MCF 10A (cell line): ENCODE results near the gene GPSM1. TPM values are rescaled to one million over a fixed set of nuclear protein-coding genes. Genes with fewer than 3 reads are reported as not detected.

Source experiments
- BruUV-seq: library from RNA; stranded (reverse); fragments of 400-500 nt; replicated peaks from 2 replicates; lab custom pipeline; 2021; lab: Mats Ljungman, UMichigan
- CTCF ChIA-PET: fragments of 300-600 bp; sonication (Branson Sonifier 250); formaldehyde crosslinking; extraction: SDS; loops from one replicate; lab custom pipeline; 2021; ENCODE audit warnings: antibody characterized with exemption, inconsistent platforms; lab: Yijun Ruan, JAX
- POLR2A ChIA-PET: fragments of 300-600, 350-650 bp; sonication (Branson Sonifier 250); formaldehyde crosslinking; extraction: SDS; loops from one replicate; lab custom pipeline; 2020; ENCODE audit warnings: antibody characterized with exemption, inconsistent platforms; lab: Yijun Ruan, JAX
- DNase-seq: peaks from one replicate; pipeline ENCODE4 v3.0.0-alpha.2; 2018; ENCODE audit not compliant: unreplicated experiment
- H3K27ac Mint-ChIP-seq: one replicate; pipeline ENCODE4 v1.8.0; 2022; ENCODE audit warnings: mild to moderate bottlenecking, low read depth, mixed read lengths; ENCODE audit not compliant: unreplicated experiment
- H3K27me3 Mint-ChIP-seq: one replicate; pipeline ENCODE4 v1.8.0; 2022; ENCODE audit warnings: mixed read lengths; ENCODE audit not compliant: insufficient read depth, unreplicated experiment
- H3K36me3 Mint-ChIP-seq: one replicate; pipeline ENCODE4 v1.8.0; 2022; ENCODE audit warnings: mild to moderate bottlenecking, moderate library complexity, mixed read lengths; ENCODE audit not compliant: insufficient read depth, unreplicated experiment
- H3K4me1 Mint-ChIP-seq: one replicate; pipeline ENCODE4 v1.8.0; 2022; ENCODE audit warnings: mixed read lengths; ENCODE audit not compliant: insufficient read depth, unreplicated experiment
- H3K4me3 Mint-ChIP-seq: one replicate; pipeline ENCODE4 v1.8.0; 2022; ENCODE audit warnings: mild to moderate bottlenecking, moderate library complexity, mixed read lengths; ENCODE audit not compliant: unreplicated experiment
- H3K9me3 Mint-ChIP-seq: one replicate; pipeline ENCODE4 v1.8.0; 2022; ENCODE audit warnings: mixed read lengths; ENCODE audit not compliant: unreplicated experiment
- intact Hi-C: fragments of 100-400 bp; cut with micrococcal nuclease; formaldehyde crosslinking; loops from 2 replicates; pipeline ENCODE4 v1.14.1; 2022
- total RNA-seq: library from RNA; stranded (reverse); gene quantifications from 2 replicates; pipeline ENCODE4 v1.2.3, GENCODE V29; 2022
- TF ChIP-seq, protein P1 (sequence below): fragments of 200-600 bp; IDR thresholded peaks from one replicate; pipeline ENCODE4 v1.8.0; 2022; ENCODE audit warnings: antibody characterized with exemption, mild to moderate bottlenecking; ENCODE audit not compliant: unreplicated experiment

The GPSM1 gene
- total RNA-seq, 1 experiment from 2014 or later, result 15.5 TPM

DNA sequence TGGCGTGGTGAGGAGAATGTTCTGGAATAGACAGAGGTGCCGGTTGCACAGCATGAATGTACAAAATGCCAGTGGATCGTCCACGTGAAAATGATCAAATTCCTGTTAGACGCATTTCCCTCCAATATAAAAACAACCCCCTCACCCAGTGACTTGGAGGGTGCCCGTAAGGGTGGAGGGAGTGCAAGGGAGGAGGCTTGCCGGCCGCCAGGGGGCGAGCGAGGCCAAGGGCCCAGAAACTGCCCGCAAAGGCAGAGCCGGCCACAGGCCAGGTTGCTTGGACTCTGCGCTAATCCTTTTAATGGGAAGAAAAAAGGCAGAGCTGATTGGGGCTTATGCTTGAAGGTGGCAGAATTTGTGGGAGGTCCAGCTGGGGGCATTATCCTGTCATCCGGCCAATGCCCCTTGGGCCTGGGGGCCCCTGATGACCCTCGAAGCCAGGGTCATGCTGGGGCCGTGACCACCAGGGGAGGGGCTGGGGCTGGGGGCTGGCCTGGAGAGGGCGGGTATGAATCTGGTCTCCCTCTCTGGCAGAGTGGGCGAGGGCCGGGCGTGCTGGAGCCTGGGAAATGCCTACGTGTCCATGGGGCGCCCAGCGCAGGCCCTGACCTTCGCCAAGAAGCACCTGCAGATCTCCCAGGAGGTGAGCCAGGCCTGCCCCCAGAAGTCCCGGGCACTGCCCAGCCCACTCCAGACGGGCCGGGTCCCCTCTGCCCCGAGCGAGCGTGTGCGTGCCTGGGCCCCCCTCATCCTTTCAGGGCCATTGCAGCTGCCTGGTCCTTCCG, 12.0 kb downstream of the GPSM1 start:
- no peaks in the 10 kb centered on the region for H3K27me3 Mint-ChIP-seq
- CTCF ChIA-PET, result interaction anchor here (0.6 to 1.1 kb wide), 7 partner anchors 14 to 342 kb away, joined by 3 to 4 read pairs (median 3); no protein-coding TSS in a partner anchor
- TF ChIP-seq, protein P1, sequence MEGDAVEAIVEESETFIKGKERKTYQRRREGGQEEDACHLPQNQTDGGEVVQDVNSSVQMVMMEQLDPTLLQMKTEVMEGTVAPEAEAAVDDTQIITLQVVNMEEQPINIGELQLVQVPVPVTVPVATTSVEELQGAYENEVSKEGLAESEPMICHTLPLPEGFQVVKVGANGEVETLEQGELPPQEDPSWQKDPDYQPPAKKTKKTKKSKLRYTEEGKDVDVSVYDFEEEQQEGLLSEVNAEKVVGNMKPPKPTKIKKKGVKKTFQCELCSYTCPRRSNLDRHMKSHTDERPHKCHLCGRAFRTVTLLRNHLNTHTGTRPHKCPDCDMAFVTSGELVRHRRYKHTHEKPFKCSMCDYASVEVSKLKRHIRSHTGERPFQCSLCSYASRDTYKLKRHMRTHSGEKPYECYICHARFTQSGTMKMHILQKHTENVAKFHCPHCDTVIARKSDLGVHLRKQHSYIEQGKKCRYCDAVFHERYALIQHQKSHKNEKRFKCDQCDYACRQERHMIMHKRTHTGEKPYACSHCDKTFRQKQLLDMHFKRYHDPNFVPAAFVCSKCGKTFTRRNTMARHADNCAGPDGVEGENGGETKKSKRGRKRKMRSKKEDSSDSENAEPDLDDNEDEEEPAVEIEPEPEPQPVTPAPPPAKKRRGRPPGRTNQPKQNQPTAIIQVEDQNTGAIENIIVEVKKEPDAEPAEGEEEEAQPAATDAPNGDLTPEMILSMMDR, result peak; percentile 93
- peak; percentile 73 for DNase-seq
- H3K36me3 Mint-ChIP-seq, result peaks cover 6% of the 10 kb centered on the region
- intact Hi-C loops, result loop anchor here (1.0 to 5.0 kb wide), 3 partner anchors 24 to 303 kb away; partner anchors contain the start of genes DNLZ and SNAPC4
- H3K4me1 Mint-ChIP-seq, result no peaks in the 10 kb centered on the region
- POLR2A ChIA-PET, result no interaction called here
- no peak overlapping the region for H3K4me3 Mint-ChIP-seq
- H3K9me3 Mint-ChIP-seq, result no peaks in the 10 kb centered on the region
- H3K27ac Mint-ChIP-seq, result no peak overlapping the region
- BruUV-seq, result no TSS peak

DNA sequence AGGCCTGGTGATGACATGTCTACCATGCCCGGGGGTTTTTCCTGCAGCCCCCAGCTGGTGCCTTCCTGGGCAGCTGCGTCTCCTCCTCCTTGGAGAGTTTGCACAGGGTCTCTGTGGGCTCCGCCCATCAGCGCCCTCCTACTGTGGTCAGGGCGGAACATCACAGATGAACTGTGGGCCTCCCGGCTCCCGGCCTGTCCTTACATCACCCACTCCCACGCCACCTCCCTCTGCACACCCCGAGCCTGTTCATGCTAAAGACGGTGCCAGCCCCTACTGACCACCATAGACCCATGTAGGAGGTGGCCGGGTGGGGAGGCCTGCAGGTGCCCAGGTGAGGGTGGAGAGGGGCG, 12.6 kb downstream of the GPSM1 start:
- intact Hi-C loops, result loop anchor here (1.0 to 5.0 kb wide), 3 partner anchors 23 to 302 kb away; partner anchors contain the start of genes DNLZ and SNAPC4
- TF ChIP-seq, protein P1, result no peak
- BruUV-seq, result no TSS peak
- CTCF ChIA-PET, result interaction anchor here (0.6 to 1.1 kb wide), 8 partner anchors 14 to 342 kb away, joined by 3 to 4 read pairs (median 3); no protein-coding TSS in a partner anchor
- POLR2A ChIA-PET, result no interaction called here
- Mint-ChIP-seq H3K9me3 (no peaks in the 10 kb centered on the region), H3K36me3 (peaks cover 6% of the 10 kb centered on the region), H3K27ac (no peak overlapping the region), H3K27me3 (no peaks in the 10 kb centered on the region), H3K4me1 (no peaks in the 10 kb centered on the region), H3K4me3 (no peak overlapping the region)
- DNase-seq, result no peak

DNA sequence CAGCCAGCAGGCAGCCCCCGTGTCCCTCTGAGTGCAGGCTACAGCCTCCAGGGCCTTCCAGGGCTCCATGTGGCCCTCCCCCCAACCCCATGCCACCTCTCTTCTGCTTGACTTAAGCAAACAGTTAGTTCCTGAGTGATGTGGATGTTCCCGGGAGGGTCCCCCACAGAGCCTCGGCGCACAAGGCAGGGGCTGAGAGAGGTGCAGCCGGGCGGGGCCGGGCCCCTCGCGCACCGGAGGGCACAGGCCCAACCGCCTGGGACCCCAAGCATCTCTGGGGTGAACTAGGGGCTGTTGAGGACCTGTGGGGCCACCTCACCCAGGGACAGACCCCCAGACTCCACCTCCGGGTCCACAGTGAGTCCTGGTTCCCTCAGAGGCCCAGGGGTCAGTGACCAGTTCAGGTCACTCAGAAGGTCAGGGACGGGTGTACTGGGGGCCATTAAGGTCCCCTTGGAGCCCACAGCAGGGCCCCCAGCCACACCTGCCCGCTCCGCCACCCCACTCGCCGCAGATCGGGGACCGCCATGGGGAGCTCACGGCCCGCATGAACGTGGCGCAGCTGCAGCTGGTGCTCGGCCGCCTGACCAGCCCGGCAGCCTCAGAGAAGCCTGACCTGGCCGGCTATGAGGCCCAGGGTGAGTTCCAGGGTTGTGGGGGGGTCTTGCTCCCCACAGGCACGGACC, 13.2 kb downstream of the GPSM1 start:
- CTCF ChIA-PET, result interaction anchor here (0.6 to 1.1 kb wide), 5 partner anchors 15 to 144 kb away, joined by 3 to 4 read pairs (median 3); no protein-coding TSS in a partner anchor
- intact Hi-C loops, result no loop called here
- no peak overlapping the region for H3K27ac Mint-ChIP-seq

More for the DNA sequence above, 13.2 kb downstream of the GPSM1 start:
- no peak overlapping the region for H3K4me3 Mint-ChIP-seq
- no peaks in the 10 kb centered on the region for H3K9me3 Mint-ChIP-seq
- peaks cover 6% of the 10 kb centered on the region for H3K36me3 Mint-ChIP-seq
- POLR2A ChIA-PET, result no interaction called here
- TF ChIP-seq, protein P1, result no peak
- H3K4me1 Mint-ChIP-seq, result no peaks in the 10 kb centered on the region
- H3K27me3 Mint-ChIP-seq, result no peaks in the 10 kb centered on the region
- DNase-seq, result no peak
- no TSS peak for BruUV-seq
